Adrenal gland (tissue), 12 donors: ENCODE results near the gene METTL14. TPM values are rescaled to one million over a fixed set of nuclear protein-coding genes. Genes with fewer than 3 reads are reported as not detected.

ENCODE experiments used
- DNase-seq, 7 donors: peaks; one replicate each; pipeline ENCODE4 v3.0.0-alpha.2; 2019 to 2020
- H3K27ac ChIP-seq, 5 donors: fragments of 200-600 bp; sonication (generic) in 4 of 5; 1 replicate in 3 of 5; 2 replicates in 2 of 5; pipeline versions ENCODE4 v1.5.1 to v1.8.0; 2016 to 2020; ENCODE audit warnings: mild to moderate bottlenecking in 1 of 5
- H3K27me3 ChIP-seq: fragments of 200-600 bp; 2 replicates; pipeline ENCODE4 v1.8.0; 2021
- H3K36me3 ChIP-seq, 2 donors: fragments of 200-600 bp; replicated peaks in 1 of 2; 1 replicate in 1 of 2; 2 replicates in 1 of 2; pipeline versions ENCODE4 v1.5.1 to v1.8.0; 2018 to 2022
- H3K4me1 ChIP-seq, 2 donors: fragments of 200-600 bp; replicated peaks in 1 of 2; 1 replicate in 1 of 2; 2 replicates in 1 of 2; pipeline versions ENCODE4 v1.5.1 to v1.8.0; 2018 to 2021
- H3K4me3 ChIP-seq, 4 donors: fragments of 200-600 bp; sonication (generic) in 3 of 4; one replicate each; pipeline ENCODE4 v1.5.1; 2016 to 2018
- H3K9me3 ChIP-seq, 3 donors: fragments of 200-600 bp; sonication (generic) in 1 of 3; replicated peaks in 1 of 3; 1 replicate in 2 of 3; 2 replicates in 1 of 3; pipeline versions ENCODE4 v1.5.1 to v1.8.0; 2016 to 2021
- POLR2A ChIP-seq, 2 donors: fragments of 450-650 bp; IDR thresholded peaks; one replicate each; pipeline ENCODE4 v1.6.1; 2017; ENCODE audit warnings: antibody characterized with exemption in 2 of 2, mild to moderate bottlenecking in 2 of 2, moderate library complexity in 1 of 2
- WGBS, 4 donors: extraction: QIAGEN DNeasy Blood & Tissue Kit in 2 of 4; methylation state at CpG; one replicate each; pipeline versions ENCODE4 v1.1.5 to v1.1.7; 2013 to 2017; 5-methylcytosine and 5-hydroxymethylcytosine counted together
- intact Hi-C, 2 donors: fragments of 100-400 bp; cut with DNase I; formaldehyde crosslinking; loops; one replicate each; pipeline versions ENCODE4 v1.14.1 to v1.15.0; 2022 to 2023
- polyA plus RNA-seq, 3 donors: library from polyadenylated mRNA; stranded (reverse); fragments of 200-250 nt in 2 of 3; fragments of 350-450 nt in 1 of 3; fragmentation: Illumina TruSeq in 1 of 3; extraction: RNeasy Lipid Tissue Mini Kit (QIAGEN cat#74804) in 1 of 3; gene quantifications; one replicate each; pipeline ENCODE4 v1.2.3, GENCODE V29; 2013 to 2014
- total RNA-seq, 9 donors: library from RNA; depleted of rRNA in 4 of 9; stranded (reverse); fragments of >200 nt in 4 of 9; fragments of 120-200 nt in 1 of 9; fragmentation: NEBNext Ultra II Directional in 1 of 9; extraction: Animal tissue kit (Norgen Biotek cat#: 25700) in 1 of 9; gene quantifications; one replicate each; pipeline versions ENCODE4 v1.1.0 to v1.2.4, GENCODE V29; 2013 to 2023
- TF ChIP-seq, protein P1 (sequence below), 6 experiments: fragments of 450-650 bp in 4 of 6; fragments of 200-600 bp in 2 of 6; sonication (generic) in 1 of 6; IDR thresholded peaks; 1 replicate in 5 of 6; 2 replicates in 1 of 6; pipeline versions ENCODE4 v1.5.1 to v1.8.0; 2016 to 2021; ENCODE audit warnings: antibody characterized with exemption in 6 of 6, mild to moderate bottlenecking in 2 of 6, moderate library complexity in 1 of 6
- donor health status: healthy with polysubstance abuse.
- donor health status: Bipolar disorder and iron deficiency.
- donor health status: DM: yes; HTN: yes; CAD: no.
- donor health status: DM: no; HTN: no; CAD: no.
- donor health status: DM: no; HTN: no; CAD: no.
- donor health status: DM: yes; HTN: yes; CAD: no.

METTL14 gene
- total and polyA plus RNA-seq, 12 donors: 5.1 to 50.8 (median 33.6) TPM

DNA sequence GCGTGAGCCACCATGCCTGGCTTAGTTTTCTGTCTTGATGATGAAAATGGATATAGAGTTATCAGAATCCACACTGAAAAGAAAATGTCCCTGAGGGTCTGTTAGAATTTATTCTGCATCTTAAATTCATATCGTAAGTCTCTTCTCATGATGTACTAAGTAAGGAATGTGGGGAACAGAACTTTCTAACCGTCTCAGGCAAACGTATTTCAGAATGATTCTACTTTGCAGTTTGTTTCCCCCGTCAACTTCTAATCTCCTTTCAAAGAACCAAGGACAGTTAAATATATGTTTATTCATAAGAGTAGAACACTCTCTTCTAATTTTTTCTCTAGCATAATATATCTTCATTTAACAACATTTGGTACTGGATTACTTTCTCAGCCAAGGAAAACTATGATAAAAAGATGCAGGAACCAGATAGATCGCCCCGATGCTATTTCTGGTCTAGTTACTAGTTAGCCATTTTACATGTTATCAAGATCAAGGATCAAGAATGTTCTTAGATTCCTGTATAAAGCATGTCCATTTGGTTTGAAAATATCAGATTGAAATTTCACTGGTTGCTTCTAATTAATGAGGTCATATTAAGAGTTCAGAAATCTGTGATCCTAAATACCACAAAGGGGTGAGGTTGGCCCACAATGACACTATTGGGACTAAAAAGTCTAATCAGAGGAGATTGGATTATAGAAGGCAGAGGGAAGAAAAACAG lies 49.5 kb downstream of the METTL14 start:
- TF ChIP-seq, protein P1, sequence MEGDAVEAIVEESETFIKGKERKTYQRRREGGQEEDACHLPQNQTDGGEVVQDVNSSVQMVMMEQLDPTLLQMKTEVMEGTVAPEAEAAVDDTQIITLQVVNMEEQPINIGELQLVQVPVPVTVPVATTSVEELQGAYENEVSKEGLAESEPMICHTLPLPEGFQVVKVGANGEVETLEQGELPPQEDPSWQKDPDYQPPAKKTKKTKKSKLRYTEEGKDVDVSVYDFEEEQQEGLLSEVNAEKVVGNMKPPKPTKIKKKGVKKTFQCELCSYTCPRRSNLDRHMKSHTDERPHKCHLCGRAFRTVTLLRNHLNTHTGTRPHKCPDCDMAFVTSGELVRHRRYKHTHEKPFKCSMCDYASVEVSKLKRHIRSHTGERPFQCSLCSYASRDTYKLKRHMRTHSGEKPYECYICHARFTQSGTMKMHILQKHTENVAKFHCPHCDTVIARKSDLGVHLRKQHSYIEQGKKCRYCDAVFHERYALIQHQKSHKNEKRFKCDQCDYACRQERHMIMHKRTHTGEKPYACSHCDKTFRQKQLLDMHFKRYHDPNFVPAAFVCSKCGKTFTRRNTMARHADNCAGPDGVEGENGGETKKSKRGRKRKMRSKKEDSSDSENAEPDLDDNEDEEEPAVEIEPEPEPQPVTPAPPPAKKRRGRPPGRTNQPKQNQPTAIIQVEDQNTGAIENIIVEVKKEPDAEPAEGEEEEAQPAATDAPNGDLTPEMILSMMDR (IDR thresholded peaks at IDR 0.05): no peak
- TF ChIP-seq POLR2A (IDR thresholded peaks at IDR 0.05): no peak
- intact Hi-C loops: loop anchor here in 1 of 2 donors (10.0 kb wide), 1 partner anchor 240 kb away; no protein-coding TSS in a partner anchor
- H3K27me3 ChIP-seq: no peaks in the 10 kb centered on the region
- H3K4me3 ChIP-seq: no peak overlapping the region
- H3K36me3 ChIP-seq: peaks cover 0 to 74% of the 10 kb centered on the region in 2 donors
- no peak for DNase-seq
- no peaks in the 10 kb centered on the region for H3K9me3 ChIP-seq
- H3K4me1 ChIP-seq: no peaks in the 10 kb centered on the region
- no peak overlapping the region for H3K27ac ChIP-seq
- WGBS, 4 donors: 74 to 89% (median 84%) methylated on average over 7 of the region's 7 CpGs

- Histone ChIP-seq H3K36me3 (peaks cover 0 to 70% of the 10 kb centered on the region in 2 donors), H3K4me3 (no peak overlapping the region), H3K27me3 (no peaks in the 10 kb centered on the region), H3K27ac (no peak overlapping the region), H3K9me3 (no peaks in the 10 kb centered on the region), H3K4me1 (peaks cover 0 to 8% of the 10 kb centered on the region in 2 donors)
- intact Hi-C loops: loop anchor here in 1 of 2 donors (10.0 kb wide), 1 partner anchor 238 kb away; no protein-coding TSS in a partner anchor
- TF ChIP-seq, protein P1 (IDR thresholded peaks at IDR 0.05): no peak
- no peak for DNase-seq
These were observed 51.7 kb downstream of the METTL14 start for GRCh38 chr4:118736900-118737299.

DNA sequence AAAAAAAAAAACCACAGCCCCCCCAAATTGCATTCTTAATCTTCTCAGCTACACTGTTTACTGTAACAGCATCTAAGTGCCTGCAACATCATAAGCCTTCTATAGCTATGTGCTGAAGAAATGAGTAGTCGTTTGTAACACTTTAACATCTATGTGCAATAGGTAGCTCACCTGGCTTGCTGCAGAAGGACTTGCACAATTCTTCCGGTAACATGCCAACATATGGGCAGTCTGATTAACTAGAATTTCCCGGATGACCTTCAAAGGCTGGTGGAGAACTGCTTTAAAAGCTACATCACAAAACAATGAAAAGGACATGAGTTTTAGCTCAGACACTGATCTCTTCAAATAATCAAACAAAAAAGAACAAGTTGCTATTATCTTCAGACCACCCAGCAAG lies 52.9 kb downstream of the METTL14 start:
- Histone ChIP-seq H3K4me3 (no peak overlapping the region), H3K4me1 (peaks cover 0 to 8% of the 10 kb centered on the region in 2 donors), H3K27me3 (no peaks in the 10 kb centered on the region), H3K36me3 (peaks cover 0 to 58% of the 10 kb centered on the region in 2 donors), H3K9me3 (no peaks in the 10 kb centered on the region), H3K27ac (no peak overlapping the region)
- intact Hi-C loops: loop anchor here in 1 of 2 donors (10.0 kb wide), 1 partner anchor 237 kb away; no protein-coding TSS in a partner anchor
- TF ChIP-seq, protein P1 (IDR thresholded peaks at IDR 0.05): no peak
- TF ChIP-seq POLR2A (IDR thresholded peaks at IDR 0.05): no peak
- no peak for DNase-seq
- WGBS, 4 donors: 60 to 71% (median 68%) methylated on average over 3 of the region's 3 CpGs

DNA sequence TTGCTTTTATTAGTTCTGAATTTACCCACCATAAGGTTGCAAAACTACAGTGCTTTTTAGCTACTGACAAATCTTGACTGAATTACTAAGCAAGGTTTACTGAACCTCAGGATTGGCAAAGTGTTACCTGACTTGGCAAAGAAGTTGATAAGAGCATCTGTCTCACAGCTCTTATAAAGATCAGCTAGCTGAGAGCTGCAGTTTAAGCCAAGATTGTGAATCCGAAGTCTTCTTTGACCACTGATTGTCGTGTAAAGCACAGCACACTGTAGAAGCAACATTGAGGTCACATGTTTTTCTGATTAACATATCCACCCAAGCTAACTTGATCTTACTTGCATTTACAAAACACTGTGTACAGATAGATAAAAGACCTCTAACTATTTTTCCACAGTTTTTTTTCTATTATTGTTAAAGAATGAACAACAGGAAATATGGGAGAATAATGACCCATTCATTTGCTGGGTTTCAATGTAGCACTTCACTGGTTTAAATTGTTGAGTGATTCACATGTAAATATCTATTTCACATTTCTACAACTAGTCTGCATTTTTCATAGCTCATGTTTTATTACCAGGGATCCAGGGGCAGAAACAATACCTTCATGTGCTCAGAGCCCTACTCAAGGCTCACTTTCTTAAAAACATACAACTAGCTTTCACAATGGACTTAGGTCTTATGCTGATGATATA lies 54.0 kb downstream of the METTL14 start:
- Histone ChIP-seq H3K4me1 (peaks cover 0 to 8% of the 10 kb centered on the region in 2 donors), H3K36me3 (peaks cover 0 to 47% of the 10 kb centered on the region in 2 donors), H3K27me3 (no peaks in the 10 kb centered on the region), H3K4me3 (no peak overlapping the region), H3K9me3 (no peaks in the 10 kb centered on the region), H3K27ac (no peak overlapping the region)
- intact Hi-C loops: loop anchor here in 1 of 2 donors (10.0 kb wide), 1 partner anchor 236 kb away; no protein-coding TSS in a partner anchor
- DNase-seq: no peak
- TF ChIP-seq, protein P1 (IDR thresholded peaks at IDR 0.05): no peak
- TF ChIP-seq POLR2A (IDR thresholded peaks at IDR 0.05): no peak
- 72 to 81% (median 77%) methylated on average over 2 of the region's 2 CpGs for WGBS, 4 donors
